Hepatocyte (in vitro differentiated cells): Measurements from ENCODE around the gene MEGF10. TPM values are rescaled to one million over a fixed set of nuclear protein-coding genes. Genes with fewer than 3 reads are reported as not detected.

Experiments used
- DNase-seq: peaks from one replicate; pipeline ENCODE4 v3.0.0-alpha.2; 2016; ENCODE audit warnings: low spot score
- H2AFZ ChIP-seq: fragments of 200-600 bp; sonication (generic); 2 replicates; pipeline ENCODE4 v1.6.0; 2016; ENCODE audit warnings: antibody characterized with exemption, mild to moderate bottlenecking
- H3K27ac ChIP-seq: fragments of 200-600 bp; sonication (generic); 2 replicates; pipeline ENCODE4 v1.5.1; 2016; ENCODE audit warnings: mild to moderate bottlenecking
- H3K27me3 ChIP-seq: fragments of 200-600 bp; sonication (generic); 2 replicates; pipeline ENCODE4 v1.6.1; 2016
- H3K36me3 ChIP-seq: fragments of 200-600 bp; sonication (generic); replicated peaks from 2 replicates; pipeline ENCODE4 v1.5.1; 2016; ENCODE audit warnings: low read depth; ENCODE audit not compliant: insufficient read depth
- H3K4me1 ChIP-seq: fragments of 200-600 bp; sonication (generic); 2 replicates; pipeline ENCODE4 v1.5.1; 2016; ENCODE audit warnings: mild to moderate bottlenecking, moderate library complexity; ENCODE audit not compliant: insufficient read depth
- H3K4me2 ChIP-seq: fragments of 200-600 bp; sonication (generic); 2 replicates; pipeline ENCODE4 v1.6.0; 2016
- H3K4me3 ChIP-seq: fragments of 200-600 bp; sonication (generic); 2 replicates; pipeline ENCODE4 v1.5.1; 2016; ENCODE audit warnings: mild to moderate bottlenecking
- H3K79me2 ChIP-seq: fragments of 200-600 bp; sonication (generic); 2 replicates; pipeline ENCODE4 v1.6.0; 2017; ENCODE audit warnings: mild to moderate bottlenecking
- H3K9me2 ChIP-seq: fragments of 200-600 bp; sonication (generic); replicated peaks from 2 replicates; pipeline ENCODE4 v1.6.0; 2017; ENCODE audit warnings: mild to moderate bottlenecking; ENCODE audit not compliant: insufficient read depth
- H3K9me3 ChIP-seq: fragments of 200-600 bp; sonication (generic); 2 replicates; pipeline ENCODE4 v1.5.1; 2016; ENCODE audit warnings: low read depth, mild to moderate bottlenecking
- H4K20me1 ChIP-seq: fragments of 200-600 bp; sonication (generic); 2 replicates; pipeline ENCODE4 v1.6.0; 2016; ENCODE audit warnings: mild to moderate bottlenecking; ENCODE audit not compliant: insufficient read depth, poor library complexity, severe bottlenecking
- EZH2 ChIP-seq: fragments of 200-600 bp; sonication (generic); IDR thresholded peaks from 2 replicates; pipeline ENCODE4 v1.6.1; 2016; ENCODE audit warnings: antibody characterized with exemption, mild to moderate bottlenecking, borderline replicate concordance
- EZH2phosphoT487 ChIP-seq: fragments of 200-600 bp; sonication (generic); IDR thresholded peaks from one replicate; pipeline ENCODE4 v1.6.1; 2018; ENCODE audit warnings: antibody characterized with exemption, mild to moderate bottlenecking, low read depth, moderate library complexity; ENCODE audit not compliant: unreplicated experiment, severe bottlenecking
- WGBS: methylation state at CpG from one replicate; pipeline ENCODE4 v1.1.6; 2016; ENCODE audit warnings: low lambda C conversion rate; ENCODE audit errors: missing lambda C conversion rate; 5-methylcytosine and 5-hydroxymethylcytosine counted together
- polyA plus RNA-seq: library from polyadenylated mRNA; unstranded; fragments of >200 nt; fragmentation: Nextera tagmentation; extraction: Ambion mirVana; gene quantifications from 2 replicates; pipeline ENCODE4 v1.2.1, GENCODE V29; 2016
- total RNA-seq: library from RNA; depleted of rRNA; stranded (reverse); fragments of >200 nt; gene quantifications from 2 replicates; pipeline ENCODE4 v1.2.3, GENCODE V29; 2014
- TF ChIP-seq, protein P1 (sequence below): fragments of 200-600 bp; sonication (generic); IDR thresholded peaks from 2 replicates; pipeline ENCODE4 v1.5.1; 2016; ENCODE audit warnings: antibody characterized with exemption, mild to moderate bottlenecking; ENCODE audit not compliant: poor library complexity

The MEGF10 gene
- total RNA-seq = 3.3 and 6.7 TPM in 2 replicates
- 1.1 and 1.7 TPM in 2 replicates for polyA plus RNA-seq

DNA sequence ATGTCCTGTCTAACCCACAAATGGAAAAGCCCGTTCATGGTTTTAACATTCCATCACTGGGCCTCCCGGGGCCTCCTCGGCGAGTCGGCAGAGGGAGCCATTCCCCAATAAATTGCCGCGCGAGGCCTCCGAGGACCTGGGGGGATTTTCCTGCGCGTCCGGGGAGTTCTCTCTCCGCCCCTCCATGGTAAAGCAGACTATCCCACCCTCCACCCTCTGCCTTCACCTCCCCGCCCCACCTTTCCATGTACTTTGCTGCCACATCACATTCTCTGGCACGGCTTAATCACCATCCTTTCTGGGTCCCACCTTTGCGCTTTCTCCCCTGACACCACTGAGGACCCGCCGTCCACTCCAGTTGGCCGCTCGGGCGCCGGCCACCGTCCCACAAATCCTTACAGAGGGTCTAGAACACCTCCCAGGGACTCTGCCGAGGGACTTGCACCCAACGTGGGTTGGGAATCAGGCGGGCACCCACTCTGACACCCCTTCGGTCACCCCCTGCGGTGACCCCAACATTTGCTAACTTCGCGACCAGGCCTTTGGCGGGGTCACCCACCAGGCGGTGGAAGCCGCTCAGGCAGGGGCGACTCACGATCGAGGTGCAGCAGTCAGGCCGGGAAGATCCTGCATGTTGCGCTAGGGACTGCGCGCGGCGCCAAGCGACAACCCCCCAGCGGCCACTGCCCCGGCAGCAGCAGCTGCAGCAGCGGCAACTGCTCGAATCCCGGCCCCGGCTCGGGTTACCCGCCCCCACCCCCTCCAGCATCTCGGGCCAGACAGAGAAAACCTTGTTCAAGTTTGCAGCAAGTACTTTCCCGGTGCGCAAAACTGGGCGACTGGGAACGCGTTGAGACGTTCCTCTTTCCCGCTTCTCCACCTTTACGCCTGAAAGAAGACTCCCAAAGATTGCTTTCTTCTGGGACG lies at the start of gene MEGF10:
Gene MEGF10, plus strand, starts transcription at position 778 of the 927 bp plus-strand sequence. CDS start 40,513 bp downstream, outside the sequence.
- H2AFZ ChIP-seq = peak within 1 kb of the TSS; percentile 83
- peak; percentile 71 for DNase-seq

DNA sequence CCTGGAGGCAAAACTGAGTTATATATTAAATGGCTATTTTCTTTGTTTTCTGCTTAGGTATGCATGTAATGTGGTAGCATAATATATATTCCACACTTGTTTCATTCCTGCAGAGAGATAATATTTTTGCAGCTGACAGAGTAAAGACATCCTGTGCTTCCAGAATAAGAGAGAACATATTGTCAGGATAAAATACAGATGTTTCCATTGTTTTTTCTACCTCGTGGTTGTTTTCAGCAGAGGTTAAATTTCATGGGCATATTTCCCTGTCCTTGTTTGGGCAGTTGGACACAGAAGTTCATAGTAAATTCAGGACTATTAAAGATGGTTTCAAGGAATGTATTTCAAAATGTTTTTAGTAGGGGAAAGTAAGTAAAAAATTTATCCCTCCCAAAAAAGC lies 47.6 kb upstream of the MEGF10 start:
- Histone ChIP-seq H3K9me3 (no peaks in the 10 kb centered on the region), H2AFZ (no peak overlapping the region), H3K4me1 (no peaks in the 10 kb centered on the region), H3K79me2 (no peaks in the 10 kb centered on the region), H3K4me2 (no peak overlapping the region), H3K36me3 (no peaks in the 10 kb centered on the region), H3K27ac (no peak overlapping the region), H3K4me3 (no peak overlapping the region), H4K20me1 (no peaks in the 10 kb centered on the region), H3K27me3 (no peaks in the 10 kb centered on the region), H3K9me2 (no peaks in the 10 kb centered on the region)
- 46% methylated on average over 1 of the region's 1 CpG for WGBS
- TF ChIP-seq EZH2phosphoT487 = no peak
- TF ChIP-seq, protein P1, sequence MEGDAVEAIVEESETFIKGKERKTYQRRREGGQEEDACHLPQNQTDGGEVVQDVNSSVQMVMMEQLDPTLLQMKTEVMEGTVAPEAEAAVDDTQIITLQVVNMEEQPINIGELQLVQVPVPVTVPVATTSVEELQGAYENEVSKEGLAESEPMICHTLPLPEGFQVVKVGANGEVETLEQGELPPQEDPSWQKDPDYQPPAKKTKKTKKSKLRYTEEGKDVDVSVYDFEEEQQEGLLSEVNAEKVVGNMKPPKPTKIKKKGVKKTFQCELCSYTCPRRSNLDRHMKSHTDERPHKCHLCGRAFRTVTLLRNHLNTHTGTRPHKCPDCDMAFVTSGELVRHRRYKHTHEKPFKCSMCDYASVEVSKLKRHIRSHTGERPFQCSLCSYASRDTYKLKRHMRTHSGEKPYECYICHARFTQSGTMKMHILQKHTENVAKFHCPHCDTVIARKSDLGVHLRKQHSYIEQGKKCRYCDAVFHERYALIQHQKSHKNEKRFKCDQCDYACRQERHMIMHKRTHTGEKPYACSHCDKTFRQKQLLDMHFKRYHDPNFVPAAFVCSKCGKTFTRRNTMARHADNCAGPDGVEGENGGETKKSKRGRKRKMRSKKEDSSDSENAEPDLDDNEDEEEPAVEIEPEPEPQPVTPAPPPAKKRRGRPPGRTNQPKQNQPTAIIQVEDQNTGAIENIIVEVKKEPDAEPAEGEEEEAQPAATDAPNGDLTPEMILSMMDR = no peak
- TF ChIP-seq EZH2 = no peak
- DNase-seq = no peak

More for the DNA sequence above, at the start of gene MEGF10:
- H3K4me2 ChIP-seq = peak within 1 kb of the TSS; percentile 95
- WGBS = 2% methylated on average over 40 of the region's 61 CpGs
- peaks cover 41% of the 10 kb centered on the region for H3K27me3 ChIP-seq
- H3K4me3 ChIP-seq = peak within 1 kb of the TSS; percentile 68
- H3K36me3 ChIP-seq = no peaks in the 10 kb centered on the region
- H3K9me2 ChIP-seq = no peaks in the 10 kb centered on the region
- no peaks in the 10 kb centered on the region for H3K79me2 ChIP-seq
- TF ChIP-seq, protein P1 = peak; percentile 81
- no peak for TF ChIP-seq EZH2
- no peaks in the 10 kb centered on the region for H3K4me1 ChIP-seq
- no peaks in the 10 kb centered on the region for H4K20me1 ChIP-seq
- peaks cover 4% of the 10 kb centered on the region for H3K9me3 ChIP-seq
- peak within 1 kb of the TSS; percentile 29 for H3K27ac ChIP-seq

DNA sequence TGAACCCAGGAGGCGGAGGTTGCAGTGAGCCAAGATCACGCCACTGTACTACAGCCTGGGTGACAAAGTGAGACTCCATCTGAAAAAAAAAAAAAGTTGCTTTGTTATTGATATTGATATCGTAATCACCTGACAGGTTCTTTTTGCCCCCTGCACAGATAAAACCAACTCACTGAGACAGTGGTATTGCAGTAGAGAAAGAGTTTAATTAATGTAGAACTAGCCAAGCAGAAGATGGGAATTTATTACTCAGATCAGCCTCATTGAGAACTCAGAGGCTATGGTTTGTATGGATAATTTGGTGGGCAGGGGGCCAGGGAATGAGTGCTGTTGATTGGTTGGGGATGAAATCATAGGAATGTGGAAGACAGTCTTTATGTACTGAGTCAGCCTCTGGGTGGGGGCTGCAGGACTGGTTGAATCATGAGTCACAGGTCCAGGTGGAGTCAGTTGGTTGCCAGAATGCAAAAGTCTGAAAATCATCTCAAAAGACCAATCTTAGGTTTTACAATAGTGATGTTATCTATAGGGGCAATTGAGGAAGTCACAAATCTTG lies 35.8 kb upstream of the MEGF10 start:
- Histone ChIP-seq H2AFZ (no peak overlapping the region), H3K4me2 (no peak overlapping the region), H3K4me3 (no peak overlapping the region), H3K27ac (no peak overlapping the region), H3K9me2 (no peaks in the 10 kb centered on the region), H3K36me3 (no peaks in the 10 kb centered on the region), H3K4me1 (no peaks in the 10 kb centered on the region), H3K9me3 (no peaks in the 10 kb centered on the region), H4K20me1 (no peaks in the 10 kb centered on the region), H3K27me3 (no peaks in the 10 kb centered on the region), H3K79me2 (no peaks in the 10 kb centered on the region)
- no peak for DNase-seq
- WGBS = 96% methylated on average over 3 of the region's 3 CpGs
- TF ChIP-seq EZH2phosphoT487 (no peak), EZH2 (no peak)
- TF ChIP-seq, protein P1 = no peak
